Retinal pigment epithelial cell (primary cell): Measurements from ENCODE around the gene NME9.

Experiments
- DNase-seq: peaks from one replicate; pipeline ENCODE4 v3.0.0-alpha.2; 2010; ENCODE audit warnings: low read depth
- H3K4me3 ChIP-seq: 2 replicates; pipeline ENCODE4 v1.5.1; 2011; ENCODE audit warnings: mild to moderate bottlenecking, low read length, control low read depth, moderate library complexity
- TF ChIP-seq, protein P1 (sequence below): conservative IDR thresholded peaks from 2 replicates; pipeline ENCODE4 v1.5.1; 2011; ENCODE audit warnings: low read depth, low read length, control low read depth, inconsistent platforms

Gene NME9

DNA sequence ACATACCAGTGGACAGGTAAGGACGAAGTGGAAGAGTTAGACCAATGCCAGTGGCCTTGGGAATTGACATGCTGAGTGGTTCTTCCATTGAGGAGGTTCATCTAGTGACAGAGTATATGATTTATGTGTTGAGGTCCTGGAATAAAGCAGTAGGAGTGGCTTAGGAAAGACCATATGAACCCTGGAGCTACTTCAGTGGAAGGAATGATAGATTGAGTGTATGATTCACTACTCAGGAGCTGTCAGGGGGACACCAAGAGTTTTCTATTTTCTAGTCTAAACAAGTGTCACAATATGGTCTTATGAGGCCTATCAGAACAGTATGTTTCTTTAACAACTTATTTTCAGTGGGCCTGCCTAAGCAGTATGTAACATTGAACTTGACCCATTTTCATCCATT lies 63.9 kb downstream of the NME9 start:
- DNase-seq: no peak
- TF ChIP-seq, protein P1, sequence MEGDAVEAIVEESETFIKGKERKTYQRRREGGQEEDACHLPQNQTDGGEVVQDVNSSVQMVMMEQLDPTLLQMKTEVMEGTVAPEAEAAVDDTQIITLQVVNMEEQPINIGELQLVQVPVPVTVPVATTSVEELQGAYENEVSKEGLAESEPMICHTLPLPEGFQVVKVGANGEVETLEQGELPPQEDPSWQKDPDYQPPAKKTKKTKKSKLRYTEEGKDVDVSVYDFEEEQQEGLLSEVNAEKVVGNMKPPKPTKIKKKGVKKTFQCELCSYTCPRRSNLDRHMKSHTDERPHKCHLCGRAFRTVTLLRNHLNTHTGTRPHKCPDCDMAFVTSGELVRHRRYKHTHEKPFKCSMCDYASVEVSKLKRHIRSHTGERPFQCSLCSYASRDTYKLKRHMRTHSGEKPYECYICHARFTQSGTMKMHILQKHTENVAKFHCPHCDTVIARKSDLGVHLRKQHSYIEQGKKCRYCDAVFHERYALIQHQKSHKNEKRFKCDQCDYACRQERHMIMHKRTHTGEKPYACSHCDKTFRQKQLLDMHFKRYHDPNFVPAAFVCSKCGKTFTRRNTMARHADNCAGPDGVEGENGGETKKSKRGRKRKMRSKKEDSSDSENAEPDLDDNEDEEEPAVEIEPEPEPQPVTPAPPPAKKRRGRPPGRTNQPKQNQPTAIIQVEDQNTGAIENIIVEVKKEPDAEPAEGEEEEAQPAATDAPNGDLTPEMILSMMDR: no peak
- H3K4me3 ChIP-seq: no peak overlapping the region

DNA sequence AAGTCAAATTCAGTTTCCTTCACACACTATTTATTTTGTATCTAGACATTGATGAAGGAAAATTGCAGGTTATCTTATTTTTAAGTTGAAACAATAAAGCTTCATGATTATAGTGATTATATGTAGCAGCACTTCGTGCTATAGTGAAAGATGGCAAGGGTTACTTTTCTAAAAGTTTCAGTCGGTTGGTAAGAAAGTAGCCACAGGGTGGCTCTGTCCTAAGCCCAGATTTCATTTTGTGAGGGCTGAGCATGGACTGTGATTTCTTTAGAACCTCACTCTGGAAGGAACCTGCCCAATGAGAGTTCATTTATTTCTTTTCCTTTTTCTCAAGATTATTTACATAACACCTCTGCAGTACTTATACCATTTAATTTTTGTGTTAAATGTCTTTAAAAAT lies 66.5 kb downstream of the NME9 start:
- TF ChIP-seq, protein P1: no peak

GRCh38 chr3:138260611-138261010 lies 69.0 kb downstream of the NME9 start:
- H3K4me3 ChIP-seq: no peak overlapping the region
- DNase-seq: no peak
- TF ChIP-seq, protein P1: no peak

More for the DNA sequence above, 66.5 kb downstream of the NME9 start:
- no peak overlapping the region for H3K4me3 ChIP-seq
- DNase-seq: no peak

- no peak overlapping the region for H3K4me3 ChIP-seq
- no peak for DNase-seq
These were observed 70.5 kb downstream of the NME9 start for GRCh38 chr3:138259126-138259525.

DNA sequence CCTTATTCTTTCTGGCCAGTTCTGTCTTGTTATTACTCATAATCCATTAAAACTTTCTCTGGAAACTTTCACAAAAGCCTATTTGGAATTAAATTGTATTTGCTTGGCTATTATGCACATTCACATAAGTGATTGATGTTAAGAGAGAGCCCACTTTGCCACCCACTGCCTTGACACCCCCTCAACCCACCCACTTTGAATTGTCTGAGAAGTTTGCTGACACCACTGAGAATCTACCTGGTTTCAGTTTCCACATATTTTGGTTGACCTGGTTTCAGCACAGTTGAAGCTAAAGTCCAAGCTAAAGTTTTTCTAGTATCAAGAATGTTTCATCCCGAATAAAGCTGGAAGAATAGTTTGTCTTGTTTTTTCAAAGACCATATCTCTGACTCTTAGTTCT lies 71.7 kb downstream of the NME9 start:
- TF ChIP-seq, protein P1: no peak
- no peak for DNase-seq
- no peak overlapping the region for H3K4me3 ChIP-seq

More at GRCh38 chr3:138259126-138259525, 70.5 kb downstream of the NME9 start:
- TF ChIP-seq, protein P1: no peak

- no peak overlapping the region for H3K4me3 ChIP-seq
- no peak for DNase-seq
- TF ChIP-seq, protein P1: no peak
These were observed 73.6 kb downstream of the NME9 start for GRCh38 chr3:138256022-138256421.

GRCh38 chr3:138254216-138254615 lies 75.4 kb downstream of the NME9 start:
- DNase-seq: no peak
- TF ChIP-seq, protein P1: no peak
- H3K4me3 ChIP-seq: no peak overlapping the region
